Liver (tissue), 9 donors: ENCODE measurements around the gene CABP5. TPM values are rescaled to one million over a fixed set of nuclear protein-coding genes. Genes with fewer than 3 reads are reported as not detected.

Experiments
- DNase-seq: peaks from one replicate; pipeline ENCODE4 v3.0.0-alpha.2; 2017; ENCODE audit warnings: low spot score
- H3K27ac ChIP-seq, 2 donors: one replicate each; pipeline ENCODE4 v1.7.0; 2013; ENCODE audit warnings: inconsistent platforms in 2 of 2, low read length in 2 of 2, control low read depth in 1 of 2, low read depth in 1 of 2, mild to moderate bottlenecking in 1 of 2
- H3K27me3 ChIP-seq, 4 donors: one replicate each; pipeline versions ENCODE4 v1.6.1 to v1.7.0; 2013; ENCODE audit warnings: low read length in 3 of 4, inconsistent platforms in 1 of 4, mild to moderate bottlenecking in 1 of 4, moderate library complexity in 1 of 4; ENCODE audit not compliant: control insufficient read depth in 4 of 4, insufficient read depth in 4 of 4
- H3K36me3 ChIP-seq, 4 donors: one replicate each; pipeline versions ENCODE4 v1.6.1 to v1.7.0; 2013; ENCODE audit warnings: low read length in 3 of 4, mild to moderate bottlenecking in 3 of 4, low read depth in 1 of 4, moderate library complexity in 1 of 4; ENCODE audit not compliant: control insufficient read depth in 4 of 4, insufficient read depth in 3 of 4
- H3K4me1 ChIP-seq, 4 donors: one replicate each; pipeline versions ENCODE4 v1.6.1 to v1.7.0; 2013; ENCODE audit warnings: low read length in 3 of 4, mild to moderate bottlenecking in 3 of 4, moderate library complexity in 1 of 4; ENCODE audit not compliant: control insufficient read depth in 4 of 4, insufficient read depth in 4 of 4
- H3K4me3 ChIP-seq, 3 donors: one replicate each; pipeline versions ENCODE4 v1.6.1 to v1.7.0; 2013; ENCODE audit warnings: low read length in 3 of 3, control low read depth in 1 of 3, low read depth in 1 of 3, mild to moderate bottlenecking in 1 of 3
- H3K9ac ChIP-seq, 2 donors: one replicate each; pipeline ENCODE4 v1.7.0; 2013; ENCODE audit warnings: low read length in 2 of 2, mild to moderate bottlenecking in 2 of 2, moderate library complexity in 2 of 2, control low read depth in 1 of 2, low read depth in 1 of 2
- H3K9me3 ChIP-seq, 4 donors: one replicate each; pipeline versions ENCODE4 v1.6.1 to v1.7.0; 2013; ENCODE audit warnings: low read length in 3 of 4; ENCODE audit not compliant: control insufficient read depth in 4 of 4
- GABPA ChIP-seq, 2 donors: IDR thresholded peaks in 1 of 2; conservative IDR thresholded peaks in 1 of 2; 2 replicates each; pipeline ENCODE4 v1.6.1; 2016; ENCODE audit warnings: antibody characterized with exemption in 2 of 2, mild to moderate bottlenecking in 1 of 2, moderate library complexity in 1 of 2
- HNF4A ChIP-seq, 2 donors: conservative IDR thresholded peaks; 2 replicates each; pipeline ENCODE4 v1.6.1; 2016; ENCODE audit warnings: antibody characterized with exemption in 2 of 2, mild to moderate bottlenecking in 2 of 2
- NR2F2 ChIP-seq: IDR thresholded peaks from 2 replicates; pipeline ENCODE4 v1.6.1; 2016; ENCODE audit warnings: antibody characterized with exemption
- RAD21 ChIP-seq, 2 donors: IDR thresholded peaks; 2 replicates each; pipeline ENCODE4 v1.6.1; 2016; ENCODE audit warnings: antibody characterized with exemption in 2 of 2, mild to moderate bottlenecking in 2 of 2
- RXRA ChIP-seq, 2 donors: IDR thresholded peaks; 2 replicates each; pipeline ENCODE4 v1.6.1; 2017 to 2018; ENCODE audit warnings: antibody characterized with exemption in 2 of 2, mild to moderate bottlenecking in 1 of 2
- TAF1 ChIP-seq: conservative IDR thresholded peaks from 2 replicates; pipeline ENCODE4 v1.6.1; 2016; ENCODE audit warnings: antibody characterized with exemption, mild to moderate bottlenecking
- YY1 ChIP-seq: IDR thresholded peaks from 2 replicates; pipeline ENCODE4 v1.6.1; 2016; ENCODE audit warnings: antibody characterized with exemption, mild to moderate bottlenecking
- WGBS: extraction: QIAGEN DNeasy Blood & Tissue Kit; methylation state at CpG from one replicate; pipeline ENCODE4 v1.1.7; 2013; 5-methylcytosine and 5-hydroxymethylcytosine counted together
- polyA plus RNA-seq, 2 donors: library from polyadenylated mRNA; stranded (reverse) in 1 of 2; unstranded in 1 of 2; fragments of 200-250 nt in 1 of 2; fragments of >200 nt in 1 of 2; fragmentation: Nextera tagmentation in 1 of 2; extraction: Ambion mirVana in 1 of 2; gene quantifications; one replicate each; pipeline versions ENCODE4 v1.2.1 to v1.2.3, GENCODE V29; 2013 to 2015
- total RNA-seq, 2 donors: library from RNA; depleted of rRNA; stranded (reverse); fragments of >200 nt; gene quantifications; one replicate each; pipeline ENCODE4 v1.2.3, GENCODE V29; 2014
- TF ChIP-seq, protein P1 (sequence below): IDR thresholded peaks from 2 replicates; pipeline ENCODE4 v1.6.1; 2016; ENCODE audit warnings: antibody characterized with exemption, mild to moderate bottlenecking
- TF ChIP-seq, protein P2 (sequence below): IDR thresholded peaks from 2 replicates; pipeline ENCODE4 v1.6.1; 2016; ENCODE audit warnings: antibody characterized with exemption
- donor health status: healthy.
- donor health status: healthy.
- donor health status: healthy.
- donor health status: healthy.
- donor health status: healthy.

Gene CABP5
- total and polyA plus RNA-seq, 4 donors: not detected

DNA sequence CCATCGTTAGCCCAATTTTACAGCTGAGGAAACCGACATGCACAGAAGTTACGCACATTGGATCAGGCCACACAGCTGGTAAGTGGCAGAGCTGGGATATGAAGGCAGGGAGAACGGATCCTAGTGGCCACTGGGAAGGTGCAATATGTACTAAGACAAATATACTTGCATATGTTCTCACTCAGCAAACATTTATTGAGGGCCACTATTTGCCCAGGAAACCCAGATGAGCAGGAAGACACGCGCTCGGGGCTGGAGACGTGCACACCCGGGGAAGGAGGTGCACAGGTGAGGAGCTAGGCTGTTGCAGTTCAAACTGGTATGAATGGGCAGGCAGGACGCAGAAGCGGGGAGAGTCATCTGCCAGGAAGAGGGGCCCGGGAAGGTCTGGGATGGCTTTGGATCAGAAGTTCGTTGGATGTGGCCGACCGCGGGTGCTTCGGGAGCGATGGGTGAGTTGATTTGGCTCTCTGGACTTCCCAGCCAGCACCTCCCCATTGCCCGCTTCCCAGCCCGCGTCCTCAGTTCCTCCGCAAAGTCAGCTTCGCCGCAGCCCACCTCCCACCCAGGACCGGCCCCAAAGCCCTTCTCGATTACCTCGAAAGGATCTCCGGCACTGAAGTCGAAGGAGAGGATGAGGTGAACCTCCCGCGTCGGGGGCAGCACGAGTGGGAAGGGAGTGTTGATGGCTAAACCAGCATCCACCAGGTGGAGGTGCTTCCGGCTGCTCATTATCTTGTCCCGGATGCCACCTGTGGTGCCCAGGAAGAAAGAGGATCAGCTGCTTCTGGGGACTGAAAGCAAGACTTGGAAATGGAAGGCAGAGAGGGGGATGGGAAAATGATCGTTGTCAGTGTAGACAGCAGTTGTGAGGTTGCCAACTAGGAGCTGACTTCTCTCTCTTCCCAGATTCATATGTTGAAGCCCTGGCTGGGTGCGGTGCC, 17.8 kb upstream of the CABP5 start:
- Histone ChIP-seq H3K27me3 (no peaks in the 10 kb centered on the region), H3K36me3 (peaks cover 0 to 3% (median under 1%) of the 10 kb centered on the region in 4 donors), H3K4me1 (no peaks in the 10 kb centered on the region), H3K9me3 (no peaks in the 10 kb centered on the region), H3K4me3 (no peak overlapping the region), H3K9ac (no peak overlapping the region), H3K27ac (no peak overlapping the region)
- no peak for TF ChIP-seq GABPA (IDR thresholded peaks at IDR 0.05 in 1 of 2, conservative IDR thresholded peaks at IDR 0.05 in 1 of 2)
- no peak for TF ChIP-seq RXRA (IDR thresholded peaks at IDR 0.05)
- TF ChIP-seq, protein P1, sequence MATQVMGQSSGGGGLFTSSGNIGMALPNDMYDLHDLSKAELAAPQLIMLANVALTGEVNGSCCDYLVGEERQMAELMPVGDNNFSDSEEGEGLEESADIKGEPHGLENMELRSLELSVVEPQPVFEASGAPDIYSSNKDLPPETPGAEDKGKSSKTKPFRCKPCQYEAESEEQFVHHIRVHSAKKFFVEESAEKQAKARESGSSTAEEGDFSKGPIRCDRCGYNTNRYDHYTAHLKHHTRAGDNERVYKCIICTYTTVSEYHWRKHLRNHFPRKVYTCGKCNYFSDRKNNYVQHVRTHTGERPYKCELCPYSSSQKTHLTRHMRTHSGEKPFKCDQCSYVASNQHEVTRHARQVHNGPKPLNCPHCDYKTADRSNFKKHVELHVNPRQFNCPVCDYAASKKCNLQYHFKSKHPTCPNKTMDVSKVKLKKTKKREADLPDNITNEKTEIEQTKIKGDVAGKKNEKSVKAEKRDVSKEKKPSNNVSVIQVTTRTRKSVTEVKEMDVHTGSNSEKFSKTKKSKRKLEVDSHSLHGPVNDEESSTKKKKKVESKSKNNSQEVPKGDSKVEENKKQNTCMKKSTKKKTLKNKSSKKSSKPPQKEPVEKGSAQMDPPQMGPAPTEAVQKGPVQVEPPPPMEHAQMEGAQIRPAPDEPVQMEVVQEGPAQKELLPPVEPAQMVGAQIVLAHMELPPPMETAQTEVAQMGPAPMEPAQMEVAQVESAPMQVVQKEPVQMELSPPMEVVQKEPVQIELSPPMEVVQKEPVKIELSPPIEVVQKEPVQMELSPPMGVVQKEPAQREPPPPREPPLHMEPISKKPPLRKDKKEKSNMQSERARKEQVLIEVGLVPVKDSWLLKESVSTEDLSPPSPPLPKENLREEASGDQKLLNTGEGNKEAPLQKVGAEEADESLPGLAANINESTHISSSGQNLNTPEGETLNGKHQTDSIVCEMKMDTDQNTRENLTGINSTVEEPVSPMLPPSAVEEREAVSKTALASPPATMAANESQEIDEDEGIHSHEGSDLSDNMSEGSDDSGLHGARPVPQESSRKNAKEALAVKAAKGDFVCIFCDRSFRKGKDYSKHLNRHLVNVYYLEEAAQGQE: no peak
- no peak for TF ChIP-seq YY1
- no peak for TF ChIP-seq NR2F2
- WGBS: 67% methylated on average over 37 of the region's 37 CpGs
- no peak for DNase-seq

DNA sequence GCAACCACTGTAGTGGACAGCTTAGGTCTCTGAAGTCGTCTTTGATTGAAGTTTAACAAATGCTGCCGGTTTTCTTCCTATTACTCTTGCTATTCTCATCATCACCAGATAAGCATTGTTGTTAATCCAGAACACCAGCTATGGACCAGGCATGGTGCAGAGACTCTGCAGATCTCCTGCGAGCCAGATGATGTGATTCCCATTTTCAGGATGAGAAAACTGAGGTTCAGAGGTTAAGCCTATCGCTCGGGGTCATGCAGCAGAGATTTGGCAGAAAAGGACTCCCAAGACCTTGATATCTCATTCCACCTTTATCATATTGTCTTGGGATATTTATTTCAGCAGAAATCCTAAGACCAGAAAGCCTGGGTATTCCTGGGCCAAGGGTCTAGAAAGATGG, 16.5 kb upstream of the CABP5 start:
- Histone ChIP-seq H3K9ac (no peak overlapping the region), H3K4me1 (no peaks in the 10 kb centered on the region), H3K36me3 (peaks cover 0 to 3% (median under 1%) of the 10 kb centered on the region in 4 donors), H3K4me3 (no peak overlapping the region), H3K9me3 (no peaks in the 10 kb centered on the region), H3K27ac (no peak overlapping the region), H3K27me3 (no peaks in the 10 kb centered on the region)
- 94% methylated on average over 5 of the region's 5 CpGs for WGBS
- no peak for TF ChIP-seq HNF4A (conservative IDR thresholded peaks at IDR 0.05)
- no peak for TF ChIP-seq GABPA (IDR thresholded peaks at IDR 0.05 in 1 of 2, conservative IDR thresholded peaks at IDR 0.05 in 1 of 2)
- no peak for TF ChIP-seq YY1
- TF ChIP-seq, protein P2, sequence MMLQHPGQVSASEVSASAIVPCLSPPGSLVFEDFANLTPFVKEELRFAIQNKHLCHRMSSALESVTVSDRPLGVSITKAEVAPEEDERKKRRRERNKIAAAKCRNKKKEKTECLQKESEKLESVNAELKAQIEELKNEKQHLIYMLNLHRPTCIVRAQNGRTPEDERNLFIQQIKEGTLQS: no peak
- TF ChIP-seq, protein P1: no peak
- no peak for TF ChIP-seq RAD21 (IDR thresholded peaks at IDR 0.05)
- no peak for TF ChIP-seq TAF1
- DNase-seq: no peak
